Measurements from ENCODE around the gene TRIM37.

- TF ChIP-seq CTCF (IDR thresholded peaks at IDR 0.05), result no peak
- no peak for TF ChIP-seq EZH2 (IDR thresholded peaks at IDR 0.05)
Observed at GRCh38 chr17:58956997-58957724, 149.5 kb downstream of the TRIM37 start.
